Stimulated activated CD4-positive, alpha-beta T cell treated with anti-CD3 and anti-CD28 coated beads, TNF-alpha, amount 100 ng/mL, for 1 hour (primary cell): ENCODE results near the gene LARP4B.

Source experiments
- DNase-seq, 3 donors: peaks; one replicate each; pipeline ENCODE4 v3.0.0-alpha.2; 2020; ENCODE audit warnings: low read depth in 3 of 3, low spot score in 1 of 3

LARP4B gene

GRCh38 chr10:810351-810846 lies 121.1 kb downstream of the LARP4B start:
- no peak for DNase-seq

- no peak for DNase-seq
Measured at GRCh38 chr10:809671-810350, 121.7 kb downstream of the LARP4B start.

GRCh38 chr10:807958-808353 lies 123.5 kb downstream of the LARP4B start:
- no peak for DNase-seq

GRCh38 chr10:807163-807957 lies 124.1 kb downstream of the LARP4B start:
- DNase-seq = no peak

GRCh38 chr10:806451-807162 lies 124.9 kb downstream of the LARP4B start:
- no peak for DNase-seq

GRCh38 chr10:805620-806305 lies 125.7 kb downstream of the LARP4B start:
- no peak for DNase-seq

GRCh38 chr10:804787-805619 lies 126.5 kb downstream of the LARP4B start:
- no peak for DNase-seq

GRCh38 chr10:804191-804781 lies 127.2 kb downstream of the LARP4B start:
- no peak for DNase-seq

- no peak for DNase-seq
Measured at GRCh38 chr10:803041-803741, 128.3 kb downstream of the LARP4B start.

GRCh38 chr10:802506-802905 lies 129.0 kb downstream of the LARP4B start:
- DNase-seq = no peak

GRCh38 chr10:797179-797578 lies 134.3 kb downstream of the LARP4B start:
- no peak for DNase-seq

GRCh38 chr10:796233-796632 lies 135.3 kb downstream of the LARP4B start:
- no peak for DNase-seq

GRCh38 chr10:794382-794956 lies 137.0 kb downstream of the LARP4B start:
- DNase-seq = no peak

- DNase-seq = no peak
Measured at GRCh38 chr10:792792-793100, 138.8 kb downstream of the LARP4B start.

- DNase-seq = no peak
Measured at GRCh38 chr10:792083-792791, 139.3 kb downstream of the LARP4B start.

GRCh38 chr10:791639-792038 lies 139.9 kb downstream of the LARP4B start:
- no peak for DNase-seq

GRCh38 chr10:790821-791551 lies 140.5 kb downstream of the LARP4B start:
- no peak for DNase-seq
